ENCODE data around the gene GOLPH3.
"Not testable (repeated sequence)": the region's sequence is repeated elsewhere in the genome, so short reads cannot be mapped to it uniquely, and the experiment has no call there.

The GOLPH3 gene

DNA sequence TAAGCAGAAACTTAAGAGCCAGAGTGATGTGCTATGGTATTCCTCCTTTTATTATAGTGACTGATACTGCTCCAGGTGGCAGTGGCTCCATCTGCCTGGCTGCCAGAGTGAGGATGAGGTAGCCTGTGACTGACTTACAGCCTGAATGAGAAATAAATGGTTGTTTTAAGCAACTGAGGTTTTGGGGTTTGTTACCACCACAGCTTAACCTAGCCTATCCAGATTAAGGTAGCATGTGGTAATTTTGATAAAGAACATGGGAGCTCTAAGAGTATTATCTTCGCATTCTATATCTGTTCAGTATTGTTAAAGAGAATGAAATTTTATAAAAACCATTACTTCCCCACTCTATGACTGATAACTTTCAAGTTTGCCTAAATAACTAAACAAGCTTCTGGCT, 39.0 kb downstream of the GOLPH3 start:
- no peak for DNase-seq (ENCODE audit: low read depth, low spot score)

DNA sequence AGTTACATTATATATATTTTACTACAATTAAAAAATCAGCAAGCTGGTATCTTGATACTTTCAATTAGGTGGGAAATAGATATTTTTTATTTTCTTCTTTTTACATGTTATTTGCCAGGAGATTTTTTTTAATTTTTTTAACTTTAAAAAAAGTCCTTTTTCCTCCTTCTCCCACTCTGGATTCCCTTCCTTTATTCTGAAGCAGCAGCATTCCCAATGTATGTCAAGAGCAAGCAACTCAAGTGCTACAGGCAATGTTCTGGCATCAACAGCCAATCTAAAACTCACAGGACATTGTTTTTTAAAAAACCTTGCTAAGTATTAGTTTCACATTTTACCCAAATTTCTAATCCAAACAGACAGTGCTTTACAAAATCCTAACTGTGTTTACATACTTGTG, 41.4 kb downstream of the GOLPH3 start:
- no peak for DNase-seq (ENCODE audit: low read depth, low spot score)

GRCh38 chr5:32131604-32132003, 42.5 kb downstream of the GOLPH3 start:
- no peak for DNase-seq (ENCODE audit: low read depth, low spot score)

- DNase-seq (ENCODE audit: low read depth, low spot score): no peak
These were observed 43.3 kb downstream of the GOLPH3 start for GRCh38 chr5:32130865-32131264.

GRCh38 chr5:32129074-32129598, 45.0 kb downstream of the GOLPH3 start:
- DNase-seq (ENCODE audit: low read depth, low spot score): no peak

DNA sequence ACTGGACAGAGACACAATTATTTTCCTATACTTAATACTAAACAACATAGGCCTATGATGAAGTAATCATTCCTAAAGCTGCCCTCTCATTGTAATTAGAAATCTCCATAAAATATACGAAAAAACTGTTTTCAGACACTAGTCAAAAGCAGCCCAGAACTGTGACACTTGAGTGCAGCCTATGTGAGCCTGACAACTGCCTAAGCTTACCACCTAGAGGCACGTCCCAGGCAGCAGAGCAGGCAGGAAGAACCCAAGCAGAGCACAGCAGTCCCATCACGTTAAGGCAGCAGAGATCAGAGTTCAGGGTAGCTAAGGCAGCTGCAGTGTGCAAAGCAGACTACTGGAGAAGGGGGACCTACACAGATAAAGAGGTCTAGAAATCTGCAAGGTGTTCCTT, 46.4 kb downstream of the GOLPH3 start:
- no peak for DNase-seq (ENCODE audit: low read depth, low spot score)

- DNase-seq (ENCODE audit: low read depth, low spot score): no peak
These were observed 47.4 kb downstream of the GOLPH3 start for GRCh38 chr5:32126691-32127090.

- DNase-seq (ENCODE audit: low read depth, low spot score): no peak
These were observed 50.0 kb downstream of the GOLPH3 start for GRCh38 chr5:32123889-32124676.

- no peak for DNase-seq (ENCODE audit: low read depth, low spot score)
These were observed 50.9 kb downstream of the GOLPH3 start for GRCh38 chr5:32123058-32123805.

DNA sequence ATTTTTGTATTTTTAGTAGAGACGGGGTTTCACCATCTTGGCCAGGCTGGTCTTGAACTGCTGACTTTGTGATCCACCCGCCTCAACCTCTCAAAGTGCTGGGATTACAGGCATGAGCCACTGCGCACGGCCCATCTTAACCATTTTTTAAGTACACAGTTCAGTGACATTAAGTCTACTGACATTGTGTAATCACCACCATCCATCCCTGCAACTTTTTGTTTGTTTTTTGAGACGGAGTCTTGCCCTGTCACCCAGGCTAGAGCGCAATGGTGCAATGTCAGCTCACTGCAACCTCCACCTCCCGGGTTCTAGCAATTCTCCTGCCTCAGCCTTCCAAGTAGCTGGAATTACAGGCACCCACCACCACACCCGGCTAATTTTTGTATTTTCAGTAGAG, 55.2 kb downstream of the GOLPH3 start:
- not testable (repeated sequence) for DNase-seq (ENCODE audit: low read depth, low spot score)

DNA sequence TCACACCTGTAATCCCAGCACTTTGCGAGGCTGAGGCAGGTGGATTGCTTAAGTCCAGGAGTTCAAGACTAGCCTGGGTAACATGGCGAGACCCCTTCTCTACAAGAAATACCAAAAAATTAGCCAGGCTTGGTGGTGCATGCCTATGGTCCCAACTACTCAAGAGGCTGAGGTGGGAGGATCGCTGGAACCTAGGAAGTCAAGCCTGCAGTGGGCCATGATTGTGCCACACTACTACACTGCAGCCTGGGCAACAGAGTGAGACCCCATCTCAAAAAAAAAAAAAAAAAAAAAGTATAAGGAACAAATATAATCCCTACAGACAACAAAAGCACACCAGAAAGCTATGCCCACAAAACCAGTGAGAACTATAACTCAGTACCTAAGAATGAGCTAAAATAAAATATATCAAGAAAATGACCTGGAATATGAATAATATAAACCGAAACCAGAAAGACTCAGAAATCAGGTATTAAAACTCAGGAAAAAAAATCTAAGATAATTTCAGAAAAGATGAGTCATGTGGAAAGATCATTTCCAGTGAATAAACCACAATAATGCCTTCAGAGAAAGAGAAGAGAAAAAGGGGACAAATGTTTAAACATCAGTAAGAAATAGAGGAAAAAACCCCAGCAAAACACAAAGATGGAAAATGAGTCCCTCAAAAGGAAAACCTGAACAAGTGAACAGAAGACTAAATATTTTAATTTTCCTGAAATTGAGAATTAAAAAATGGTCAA, 57.4 kb downstream of the GOLPH3 start:
- no peak for DNase-seq (ENCODE audit: low read depth, low spot score)

- DNase-seq (ENCODE audit: low read depth, low spot score): no peak
These were observed 58.1 kb downstream of the GOLPH3 start for GRCh38 chr5:32115985-32116384.

- DNase-seq (ENCODE audit: low read depth, low spot score): no peak
These were observed 63.9 kb downstream of the GOLPH3 start for GRCh38 chr5:32110111-32110696.

GRCh38 chr5:32109236-32109635, 64.9 kb downstream of the GOLPH3 start:
- DNase-seq (ENCODE audit: low read depth, low spot score): no peak

DNA sequence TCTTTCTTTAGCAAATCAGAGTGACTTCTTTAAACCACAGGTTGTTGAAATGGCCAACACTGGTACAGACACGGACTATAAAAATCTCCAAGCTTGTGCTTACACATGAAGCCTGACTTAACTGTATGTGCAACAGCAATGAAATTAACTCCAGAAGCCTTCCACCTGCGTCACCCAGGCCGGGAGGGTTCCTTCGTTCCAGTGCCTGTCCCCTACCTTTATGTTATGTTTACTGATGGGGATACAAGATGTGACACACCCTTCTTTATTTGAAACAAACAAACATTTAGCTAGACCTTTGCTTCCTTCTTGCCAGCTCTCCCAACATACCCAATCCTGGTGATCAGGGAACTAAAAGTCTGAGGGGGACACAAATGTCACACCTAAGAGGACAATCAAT, 66.0 kb downstream of the GOLPH3 start:
- no peak for DNase-seq (ENCODE audit: low read depth, low spot score)

- no peak for DNase-seq (ENCODE audit: low read depth, low spot score)
These were observed 66.8 kb downstream of the GOLPH3 start for GRCh38 chr5:32107291-32107690.

GRCh38 chr5:32103521-32103920, 70.6 kb downstream of the GOLPH3 start:
- DNase-seq (ENCODE audit: low read depth, low spot score): no peak

- DNase-seq (ENCODE audit: low read depth, low spot score): no peak
These were observed 71.7 kb downstream of the GOLPH3 start for GRCh38 chr5:32102254-32102986.

DNA sequence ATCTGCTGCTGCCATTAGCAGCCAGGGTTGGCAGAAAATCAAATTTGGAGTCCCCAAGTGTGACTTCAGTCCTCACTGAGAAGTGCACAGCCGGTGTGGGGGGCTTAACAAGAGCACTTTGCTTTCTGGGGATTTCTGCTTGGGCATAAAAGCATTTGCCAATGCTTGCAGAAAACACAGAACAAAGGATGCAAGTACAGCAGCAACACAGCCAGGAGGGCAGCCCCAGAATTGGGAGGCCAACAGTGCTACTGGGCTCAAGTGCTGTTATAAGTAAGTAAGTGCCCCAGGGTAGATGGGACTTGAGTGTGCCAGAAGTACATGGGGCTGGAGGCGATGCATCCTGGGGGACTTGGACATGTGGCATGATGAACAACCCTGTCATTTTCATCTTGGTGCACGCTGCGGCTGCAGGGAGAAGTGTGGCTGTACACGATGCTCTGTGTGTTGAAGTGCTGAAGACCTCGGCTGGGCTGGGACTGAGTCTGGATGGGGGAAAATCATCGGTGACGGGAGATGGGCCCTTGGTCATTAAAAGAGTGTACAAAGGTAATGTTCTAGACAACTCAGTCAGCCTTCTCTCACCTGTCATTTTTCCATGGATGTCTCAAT, 73.3 kb downstream of the GOLPH3 start:
- DNase-seq (ENCODE audit: low read depth, low spot score): no peak

DNA sequence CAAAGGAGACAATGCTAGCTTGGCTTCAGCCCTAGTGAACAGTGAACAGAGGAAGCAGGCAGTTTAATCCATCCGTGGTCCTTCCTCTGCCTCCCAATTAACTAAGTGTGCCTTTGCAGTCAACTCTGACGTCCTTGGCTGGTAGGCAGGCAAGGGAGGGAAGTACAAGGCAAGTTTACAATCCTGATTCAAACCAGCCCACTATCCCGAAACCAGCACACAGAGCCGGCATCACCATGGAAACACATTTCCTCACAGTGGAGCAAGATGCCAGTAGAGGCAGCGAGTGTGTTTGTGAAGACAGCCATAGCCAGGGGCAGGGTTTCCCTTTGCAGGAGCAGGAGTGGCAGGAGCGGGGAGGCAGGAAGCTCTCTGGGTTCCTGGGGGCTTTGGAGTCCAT, 73.9 kb downstream of the GOLPH3 start:
- no peak for DNase-seq (ENCODE audit: low read depth, low spot score)
